HG02610 (cell line): Measurements from ENCODE around the gene METTL15.
A peak's percentile ranks its signal among the peaks of the same experiment; 100 is the strongest.
"Not testable (repeated sequence)": the region's sequence is repeated elsewhere in the genome, so short reads cannot be mapped to it uniquely, and the experiment has no call there.

Source experiments
- ATAC-seq: cut with Tn5 transposase; IDR thresholded peaks from one replicate; pipeline ENCODE4 v1.9.1; 2021; ENCODE audit warnings: mild to moderate bottlenecking, moderate library complexity; ENCODE audit not compliant: unreplicated experiment

METTL15 gene

DNA sequence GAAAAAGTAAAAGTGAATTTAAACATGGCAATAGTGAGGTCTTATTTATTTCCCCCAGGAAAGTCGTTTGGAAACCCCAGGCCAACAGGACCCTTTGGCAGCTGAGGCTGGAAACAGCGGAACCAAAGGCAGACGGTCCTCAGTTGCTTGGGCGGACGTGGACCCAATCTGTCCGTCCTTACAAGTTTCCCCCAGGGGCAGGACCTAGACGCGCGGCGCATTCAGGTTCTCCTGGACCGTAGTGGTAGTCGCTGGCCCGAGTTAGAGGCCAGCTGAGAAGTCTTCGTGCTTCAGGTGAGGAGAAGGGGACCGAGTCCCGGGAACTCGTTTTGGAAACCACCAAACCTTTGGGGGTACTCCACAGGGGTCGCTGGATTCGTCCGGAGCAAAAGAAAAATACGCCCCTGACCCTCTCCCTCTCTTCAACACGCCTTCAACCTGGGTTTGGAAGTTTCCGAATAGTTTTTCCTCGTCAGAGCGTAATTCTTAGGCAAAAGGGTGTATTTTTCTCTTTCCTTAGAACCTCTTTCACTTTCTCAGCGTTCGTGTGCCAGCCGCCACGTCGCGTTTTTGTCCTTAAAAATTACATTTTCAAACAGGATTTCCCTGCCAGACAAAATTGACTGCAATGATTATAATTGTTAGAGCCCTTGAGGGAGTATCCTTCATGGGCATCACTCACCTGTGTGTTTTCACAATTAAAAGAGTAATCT, 2.1 kb downstream of the METTL15 start:
- ATAC-seq = peak; percentile 40

DNA sequence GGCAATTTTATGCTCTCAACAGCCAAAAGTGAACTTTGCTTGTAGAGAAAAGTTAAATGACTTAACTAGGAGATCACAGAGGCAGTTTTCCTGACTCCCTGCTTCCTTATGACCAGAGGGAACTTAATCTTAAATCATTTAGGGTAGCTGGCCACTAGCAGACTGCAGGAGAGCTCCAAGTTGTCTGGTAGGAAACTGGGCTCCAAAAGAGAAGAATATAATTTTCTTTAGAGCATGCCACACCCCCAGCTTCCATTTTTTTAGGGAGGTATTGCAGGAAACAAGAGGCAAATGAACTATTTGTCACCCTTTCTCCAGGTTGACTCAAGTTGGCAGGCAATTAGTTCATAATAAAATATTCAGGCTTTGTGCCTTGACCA, 2.6 kb downstream of the METTL15 start:
- ATAC-seq = no peak

DNA sequence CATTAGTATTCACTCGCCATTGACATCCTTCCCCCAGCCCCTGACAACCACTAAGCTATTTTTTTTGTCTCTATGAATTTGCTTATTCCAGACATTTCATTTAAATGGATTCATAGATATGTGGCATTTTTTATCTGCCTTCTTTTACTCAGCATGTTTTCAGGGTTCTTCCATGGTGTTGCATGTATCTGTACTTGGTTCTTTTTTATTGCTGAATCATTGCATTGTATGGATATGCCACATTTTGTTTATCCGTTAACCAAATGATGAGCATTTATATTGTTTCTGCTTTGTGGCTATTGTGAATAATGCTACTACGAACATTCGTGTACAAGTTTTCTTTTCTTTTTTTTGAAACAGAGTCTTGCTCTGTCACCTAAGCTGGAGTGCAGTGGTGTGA, 5.9 kb downstream of the METTL15 start:
- no peak for ATAC-seq

DNA sequence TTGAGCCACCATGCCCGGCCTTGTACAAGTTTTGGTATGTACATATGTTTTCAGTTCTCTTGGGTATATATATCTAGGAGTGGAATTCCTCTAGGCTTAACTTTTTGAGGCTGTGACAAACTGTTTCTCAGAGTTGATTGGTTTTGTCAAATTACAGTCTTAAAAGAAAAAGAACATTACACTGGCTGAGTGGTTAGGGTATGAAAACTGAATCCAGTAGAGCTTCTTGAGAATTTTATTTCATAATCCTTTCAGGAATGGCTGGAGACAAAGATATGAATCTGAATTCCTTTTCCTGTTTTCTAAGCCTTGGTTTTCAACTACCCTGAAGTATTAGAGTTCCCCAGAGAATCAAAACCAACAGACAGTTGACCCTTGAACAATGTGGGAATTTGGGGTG, 6.5 kb downstream of the METTL15 start:
- no peak for ATAC-seq

DNA sequence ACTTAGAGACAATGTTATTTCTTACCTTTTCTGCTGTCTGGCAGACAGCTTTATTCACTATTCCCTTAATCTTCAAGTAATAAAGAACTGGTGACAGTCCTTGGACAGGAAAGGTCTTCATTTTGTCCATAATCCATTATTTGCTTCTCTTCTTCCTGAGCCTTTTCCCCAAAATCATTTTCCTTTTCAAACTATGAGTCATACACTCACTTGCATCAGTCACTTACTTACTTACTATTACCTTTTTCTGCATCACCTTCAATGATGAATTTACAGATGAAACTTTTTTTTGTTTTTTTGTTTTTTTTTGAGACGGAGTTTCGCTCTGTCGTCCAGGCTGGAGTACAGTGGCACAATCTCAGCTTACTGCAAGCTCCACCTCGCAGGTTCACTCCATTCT, 9.5 kb downstream of the METTL15 start:
- no peak for ATAC-seq

DNA sequence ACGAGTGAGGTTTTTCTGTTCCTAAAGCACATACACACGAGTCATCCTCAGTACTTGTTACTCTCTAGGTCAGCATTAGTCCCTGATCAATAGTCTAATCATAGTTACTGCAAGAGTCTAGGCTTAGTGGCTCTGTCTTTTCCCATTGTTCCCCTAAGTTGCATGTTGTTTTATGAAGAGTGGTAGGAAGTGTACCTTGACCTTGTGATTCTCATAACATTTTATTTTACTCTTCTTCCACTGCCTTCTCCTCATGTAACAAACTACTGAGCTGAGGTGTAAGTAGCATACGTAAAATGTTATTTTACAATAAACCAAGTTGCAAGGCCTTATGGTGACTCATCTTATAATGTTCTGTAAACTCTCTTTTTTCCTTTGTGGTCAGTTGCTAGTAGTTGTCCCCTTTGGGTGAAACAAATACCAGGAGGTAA, 15.0 kb downstream of the METTL15 start:
- ATAC-seq = no peak

DNA sequence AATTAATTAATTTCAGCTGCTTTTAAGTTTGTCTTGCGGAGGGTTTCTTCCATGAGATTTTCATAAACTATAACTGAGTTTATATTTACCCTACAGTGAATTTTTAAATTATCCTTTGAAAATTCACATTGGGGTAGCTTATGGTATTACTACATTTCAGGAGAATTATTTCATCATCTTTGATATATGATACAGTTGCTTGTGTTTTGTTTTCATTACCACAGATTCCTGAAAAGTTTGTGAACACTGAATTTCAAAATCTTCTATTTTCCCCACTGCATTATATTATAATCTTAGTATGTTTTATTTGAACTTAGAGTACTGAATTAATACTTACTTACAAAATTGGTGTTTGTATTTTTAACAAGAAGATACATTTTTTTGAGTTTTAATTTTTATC, 24.4 kb downstream of the METTL15 start:
- ATAC-seq = no peak

DNA sequence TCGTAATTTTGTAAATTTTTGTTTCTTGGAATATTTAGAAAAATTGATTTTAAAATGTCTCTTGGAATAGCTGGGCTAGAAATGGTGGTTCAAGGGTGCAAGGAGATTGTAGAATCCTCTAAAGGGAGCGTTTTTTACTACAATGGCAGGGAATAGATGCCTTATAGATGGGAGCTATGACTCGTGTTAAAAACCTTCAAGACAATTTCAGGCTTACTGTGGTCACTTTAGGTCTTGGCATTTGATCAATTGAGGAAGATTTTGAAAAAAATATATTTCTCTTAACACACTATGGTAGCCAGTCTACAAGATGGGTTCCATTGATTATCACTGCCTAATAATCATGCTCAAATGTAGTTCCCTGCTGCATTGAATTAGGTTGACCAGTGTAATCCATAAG, 25.0 kb downstream of the METTL15 start:
- no peak for ATAC-seq

DNA sequence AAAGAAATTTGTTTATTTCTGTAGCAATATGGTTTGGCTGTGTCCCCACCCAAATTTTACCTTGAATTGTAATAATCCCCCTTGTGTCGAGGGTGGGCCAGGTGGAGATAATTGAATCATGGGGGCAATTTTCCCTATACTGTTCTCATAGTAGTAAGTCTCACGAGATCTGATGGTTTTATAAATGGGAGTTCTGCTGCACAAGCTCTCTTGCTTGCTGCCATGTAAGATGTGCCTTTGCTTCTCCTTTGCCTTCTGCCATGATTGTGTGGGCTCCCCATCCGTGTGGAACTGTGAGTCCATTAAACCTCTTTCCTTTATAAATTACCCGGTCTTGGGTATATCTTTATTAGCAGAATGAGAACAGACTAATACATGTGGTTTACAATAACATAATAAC, 28.0 kb downstream of the METTL15 start:
- ATAC-seq = not testable (repeated sequence)

DNA sequence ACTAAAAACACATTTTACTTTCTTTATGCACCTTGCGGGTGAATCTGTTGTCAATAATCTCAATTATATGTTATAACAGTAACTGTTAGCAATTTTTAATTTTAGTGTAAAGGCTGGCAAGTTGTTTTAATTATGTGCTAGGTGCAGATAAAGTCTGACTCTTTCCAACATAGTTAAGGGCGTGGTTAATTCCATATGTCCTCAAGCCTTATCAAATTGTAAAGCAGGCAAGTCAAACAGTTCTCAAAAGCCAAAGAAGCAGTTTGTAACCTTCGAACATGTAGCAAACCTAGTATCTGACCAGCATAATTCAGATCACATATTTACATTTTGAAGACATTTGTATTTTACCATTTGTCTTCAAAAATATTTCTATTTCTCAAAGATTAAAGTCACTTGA, 29.2 kb downstream of the METTL15 start:
- ATAC-seq = no peak

DNA sequence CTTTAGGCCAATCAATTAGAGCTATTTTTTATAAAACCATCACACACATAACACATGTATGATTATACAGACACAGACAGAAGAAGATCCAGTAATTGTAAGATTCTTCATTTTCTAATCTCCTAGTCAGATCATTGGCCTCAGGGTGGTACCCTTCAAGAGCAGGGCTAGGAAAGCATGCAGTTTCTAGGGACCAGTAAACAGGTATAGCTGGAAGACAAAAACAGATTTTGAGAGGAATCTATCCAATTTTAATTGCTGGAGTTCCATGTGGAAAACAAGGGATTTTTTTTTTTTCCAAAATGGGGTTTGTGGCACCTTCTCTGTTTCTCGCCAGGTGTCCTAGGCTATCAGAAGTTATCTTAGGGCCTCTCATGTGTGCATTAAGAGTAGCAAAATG, 29.6 kb downstream of the METTL15 start:
- no peak for ATAC-seq

DNA sequence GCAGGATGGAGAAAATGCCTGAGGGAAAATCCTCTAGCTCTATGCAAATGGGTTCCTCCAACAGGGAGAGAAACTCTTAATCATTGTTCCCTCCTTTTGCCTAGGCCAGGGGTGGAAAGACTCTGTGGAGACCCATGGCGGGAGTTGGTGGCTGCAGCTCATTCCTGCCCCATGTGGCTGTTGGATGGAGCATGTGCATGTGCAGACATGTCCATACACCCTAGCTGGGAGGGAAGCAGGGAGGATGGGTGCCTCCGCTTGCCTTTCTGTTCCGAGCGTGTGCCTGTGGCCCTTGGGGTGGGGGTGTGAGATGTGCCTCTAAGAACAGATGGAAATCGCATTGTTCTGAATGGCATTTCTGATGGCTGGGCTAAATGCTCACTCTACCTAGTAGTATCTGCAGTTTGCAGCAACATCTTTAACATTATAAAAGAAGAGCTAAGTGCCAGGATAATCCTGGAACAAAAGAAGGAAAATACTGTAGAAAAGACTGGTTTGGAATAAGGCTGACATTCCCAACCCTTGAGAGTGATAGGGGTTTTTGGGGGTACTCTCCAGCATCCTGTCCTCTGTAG, 31.7 kb downstream of the METTL15 start:
- no peak for ATAC-seq

DNA sequence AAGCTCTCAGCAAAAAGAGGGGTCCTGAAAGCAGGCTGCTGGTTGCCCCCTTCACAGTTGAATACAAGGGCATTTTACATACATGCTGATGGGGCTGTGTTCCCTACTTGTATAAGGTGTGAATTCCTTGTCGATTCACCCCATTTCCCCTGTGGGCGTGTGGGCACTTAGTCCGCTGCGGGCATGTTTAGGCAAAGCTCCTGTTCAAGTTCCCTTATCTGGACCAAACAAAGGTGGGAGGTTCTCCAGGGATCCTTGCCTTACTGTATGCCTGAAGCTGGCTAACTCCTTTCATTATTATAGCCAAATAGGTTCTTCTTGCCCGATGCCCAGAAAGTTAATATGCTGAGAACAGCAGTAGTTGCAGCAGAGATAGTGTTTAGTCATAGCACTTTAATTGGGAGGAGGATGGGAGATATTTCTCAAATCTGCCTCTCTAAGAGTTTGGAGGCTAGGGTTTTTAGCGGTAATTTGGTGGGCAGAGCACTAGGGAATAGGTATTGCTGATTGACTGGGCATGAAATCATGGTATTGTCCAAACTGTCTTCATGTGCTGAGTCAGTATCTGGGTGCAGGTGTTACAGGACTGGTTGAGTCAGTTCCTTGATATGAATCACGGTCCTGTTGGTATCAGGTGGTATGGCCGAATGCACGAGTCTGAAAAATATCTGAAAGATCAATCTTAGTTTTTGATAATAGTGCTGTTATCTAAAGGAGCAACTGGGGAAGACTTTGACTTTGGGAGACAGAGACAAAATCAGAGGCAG, 32.7 kb downstream of the METTL15 start:
- no peak for ATAC-seq

DNA sequence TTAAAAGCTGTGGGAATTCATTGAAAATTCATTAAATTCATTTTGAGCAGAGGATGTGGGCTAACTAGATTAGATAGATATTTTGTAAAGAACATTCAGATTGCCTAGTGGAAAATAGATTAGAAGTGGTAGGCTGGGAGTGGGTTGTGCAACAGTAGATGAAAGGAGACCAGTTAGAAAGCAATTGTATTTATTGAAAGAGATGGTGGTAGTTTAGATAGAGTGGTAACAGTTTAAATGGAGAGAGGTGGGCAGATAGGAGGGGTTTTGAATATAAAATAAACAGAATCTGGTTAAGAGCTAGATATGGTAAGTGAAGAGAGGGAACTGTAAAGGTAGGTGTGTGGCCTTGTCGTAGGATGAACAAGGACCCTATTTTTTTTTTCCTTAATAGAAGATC, 34.5 kb downstream of the METTL15 start:
- ATAC-seq = no peak

DNA sequence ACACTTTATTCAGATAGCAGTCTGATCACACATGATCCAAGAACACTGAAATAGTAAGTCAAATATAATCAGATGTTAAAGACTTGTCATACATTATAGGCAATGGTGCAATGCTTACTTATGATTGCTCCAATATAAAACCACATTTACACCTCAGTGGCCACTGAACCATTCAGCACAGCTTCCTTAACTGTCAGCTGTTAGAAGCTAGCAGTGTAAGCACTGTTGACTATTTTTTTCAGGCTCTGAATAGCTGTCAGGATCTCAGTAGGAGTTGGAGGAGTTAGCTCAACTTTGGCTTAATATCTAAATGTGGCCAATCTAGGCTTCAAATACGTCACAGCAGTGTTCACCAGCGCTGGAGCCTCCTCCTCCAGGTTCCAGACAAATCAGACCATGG, 36.6 kb downstream of the METTL15 start:
- ATAC-seq = no peak

DNA sequence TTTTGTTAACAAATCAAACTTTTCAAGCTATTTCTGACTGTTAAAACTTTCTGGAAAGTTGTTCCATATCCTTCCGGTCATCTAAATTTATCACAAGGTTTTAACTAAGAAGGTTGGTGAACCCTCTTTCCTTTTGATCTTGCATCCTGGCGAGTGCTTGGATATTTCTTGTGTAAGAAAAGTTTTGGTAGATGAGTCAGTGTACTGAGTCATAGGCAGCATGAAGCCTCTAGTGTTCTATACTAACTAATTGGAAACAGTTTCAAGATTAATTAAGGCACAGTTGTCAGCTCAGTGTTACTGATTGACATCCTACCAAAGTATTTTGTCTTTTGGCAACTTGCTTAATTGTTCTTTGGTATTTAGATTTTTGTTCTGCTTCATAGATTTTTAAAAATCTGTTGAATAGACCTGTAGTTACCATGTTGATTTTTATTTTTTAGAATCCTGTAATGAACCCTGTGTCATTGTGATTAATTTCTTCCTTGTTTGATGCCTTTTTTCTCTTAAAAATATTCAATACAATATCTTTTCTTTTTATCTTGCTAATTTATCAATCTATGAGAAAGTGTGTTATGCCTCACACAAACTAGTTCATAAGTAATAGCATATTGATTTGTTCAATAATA, 38.0 kb downstream of the METTL15 start:
- no peak for ATAC-seq

DNA sequence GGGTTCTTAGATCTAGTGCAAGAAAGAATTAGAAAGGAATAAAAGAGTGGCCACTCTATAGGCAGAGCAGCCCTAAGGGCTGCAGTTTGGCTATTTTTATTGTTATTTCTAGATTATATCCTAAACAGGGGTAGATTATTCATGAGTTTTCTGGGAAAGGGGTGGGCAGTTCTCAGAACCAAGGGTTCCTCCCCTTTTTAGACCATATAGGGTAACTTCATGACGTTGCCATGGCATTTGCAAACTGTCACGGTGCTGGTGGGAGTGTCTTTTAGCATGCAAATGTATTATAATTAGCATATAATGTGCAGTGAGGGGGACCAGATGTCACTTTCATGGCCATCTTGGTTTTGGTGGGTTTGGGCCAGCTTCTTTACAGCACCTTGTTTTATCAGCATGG, 44.6 kb downstream of the METTL15 start:
- no peak for ATAC-seq

DNA sequence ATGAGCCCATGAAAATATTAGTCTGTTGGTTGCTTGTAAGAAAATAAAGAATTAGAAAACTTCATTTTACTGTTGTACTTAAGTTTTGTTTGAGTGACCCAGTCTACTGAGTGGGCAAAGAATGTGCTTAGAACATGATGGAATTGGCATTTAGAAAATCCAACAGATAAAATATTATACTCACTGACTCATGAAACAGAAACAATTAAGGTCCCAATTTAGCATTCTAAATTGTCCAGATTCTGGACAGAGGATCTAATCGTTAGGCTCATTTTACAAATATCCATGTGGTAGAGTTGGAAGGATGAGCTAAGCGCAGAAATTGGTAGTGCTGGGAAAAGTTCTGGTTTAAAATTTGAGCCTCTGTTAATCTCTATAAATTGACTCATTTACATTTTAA, 45.4 kb downstream of the METTL15 start:
- no peak for ATAC-seq

DNA sequence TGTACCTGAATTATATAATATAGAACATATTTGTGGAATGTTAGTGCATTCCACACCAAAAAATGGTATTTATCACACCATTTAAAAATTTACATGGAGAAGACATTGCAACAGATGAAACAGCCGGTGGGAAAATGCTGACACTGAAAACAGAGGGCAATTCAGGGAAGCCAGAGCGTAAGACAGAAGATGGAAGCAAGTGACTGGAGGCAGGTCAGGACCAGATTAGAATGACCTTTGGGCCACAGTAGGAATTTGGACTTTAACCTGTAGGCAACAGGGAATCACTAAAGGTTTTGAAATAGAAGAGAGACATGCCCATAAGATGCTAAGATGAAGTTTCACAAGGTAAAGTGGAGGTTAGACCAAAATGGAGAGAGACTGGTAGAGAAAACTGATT, 60.5 kb downstream of the METTL15 start:
- ATAC-seq = no peak

DNA sequence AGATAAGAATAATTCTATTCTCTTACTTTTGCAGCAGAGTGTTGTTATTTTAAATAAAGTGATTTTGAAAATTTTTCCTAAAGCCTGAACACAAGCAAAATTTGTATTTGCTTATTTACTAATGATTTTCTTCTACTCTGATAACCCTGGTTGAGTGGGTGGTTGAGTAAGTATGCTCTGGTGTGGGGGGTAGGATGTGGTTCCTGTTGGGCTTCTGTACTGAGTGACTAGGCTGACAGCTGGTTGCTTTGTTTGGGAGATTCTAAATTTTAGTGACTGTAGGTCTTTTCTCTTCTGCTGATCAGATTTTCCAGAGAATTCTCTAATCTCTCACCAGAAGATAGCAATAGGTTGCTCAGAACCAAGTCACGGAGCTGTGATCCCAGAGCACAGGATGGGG, 61.6 kb downstream of the METTL15 start:
- ATAC-seq = peak; percentile 67

DNA sequence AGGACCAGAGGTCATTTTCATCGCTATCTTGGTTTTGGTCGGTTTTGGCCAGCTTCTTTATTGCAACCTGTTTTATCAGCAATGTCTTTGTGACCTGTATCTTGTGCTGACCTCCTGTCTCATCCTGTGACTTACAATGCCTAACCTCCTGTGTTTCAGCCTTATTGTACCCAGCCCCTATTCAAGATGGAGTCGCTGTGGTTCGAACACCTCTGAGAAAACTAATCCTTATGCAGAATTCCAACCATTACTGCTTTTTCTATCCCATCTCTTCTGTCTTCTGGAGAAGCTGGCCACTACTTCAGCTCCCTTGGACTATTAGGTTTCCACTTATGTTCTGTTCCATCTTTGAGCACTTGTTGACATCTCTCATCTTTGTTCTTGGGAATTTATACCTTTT, 62.6 kb downstream of the METTL15 start:
- no peak for ATAC-seq

DNA sequence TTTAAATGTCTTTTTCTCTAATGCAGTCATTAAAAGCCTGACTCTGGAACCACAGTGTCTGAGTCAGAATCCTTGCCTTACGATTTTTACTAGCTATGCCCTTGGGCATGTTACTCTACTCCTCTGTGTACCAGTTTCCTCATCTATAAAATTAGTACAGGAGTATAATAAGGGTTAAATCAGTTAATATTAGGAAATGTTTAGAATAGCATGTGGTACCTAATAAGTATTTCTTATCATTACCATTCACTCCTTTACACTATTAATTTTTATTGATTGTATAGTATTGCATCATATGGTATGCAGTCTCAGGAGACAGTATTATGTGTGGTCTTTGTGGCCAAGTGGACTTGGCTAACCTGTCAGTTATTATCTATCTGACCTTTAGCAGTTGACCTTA, 68.2 kb downstream of the METTL15 start:
- no peak for ATAC-seq
